Endothelial cell of umbilical vein (primary cell): ENCODE measurements around the gene SH3BGRL2. TPM values are rescaled to one million over a fixed set of nuclear protein-coding genes. Genes with fewer than 3 reads are reported as not detected.

ENCODE experiments used
- BruUV-seq: library from RNA; stranded (reverse); fragments of 400-500 nt; replicated peaks from 2 replicates; lab custom pipeline; 2021; lab: Mats Ljungman, UMichigan
- CTCF ChIA-PET: fragments of 300-600, 350-600 bp; sonication (Branson Sonifier 250); formaldehyde crosslinking; loops from one replicate; lab custom pipeline; 2021; ENCODE audit warnings: antibody characterized with exemption, inconsistent platforms; lab: Charles Lee
- POLR2A ChIA-PET: fragments of 300-600, 350-600 bp; sonication (Branson Sonifier 250); formaldehyde crosslinking; loops from one replicate; lab custom pipeline; 2021; ENCODE audit warnings: antibody characterized with exemption, inconsistent platforms; lab: Charles Lee
- DNase-seq: peaks from one replicate; pipeline ENCODE4 v3.0.0-alpha.2; 2011; ENCODE audit warnings: low read depth, low spot score
- FAIRE-seq: peaks from 2 replicates; lab custom pipeline; 2011; peaks lifted over from hg19 to GRCh38; lab: Jason Lieb, UNC
- H2AFZ ChIP-seq: 2 replicates; pipeline ENCODE4 v1.6.0; 2012; ENCODE audit warnings: low read depth, low read length, control low read depth, inconsistent platforms
- H3K27ac ChIP-seq: 2 replicates; pipeline ENCODE4 v1.5.1; 2011; ENCODE audit warnings: low read depth, mild to moderate bottlenecking, control low read depth, low read length, moderate library complexity; ENCODE audit not compliant: insufficient read depth
- H3K27me3 ChIP-seq, 2 experiments: 2 replicates each; pipeline versions ENCODE4 v1.6.0 to v1.6.1; 2011; ENCODE audit warnings: low read length in 2 of 2, mixed read lengths in 1 of 2; ENCODE audit not compliant: control insufficient read depth in 2 of 2, insufficient read depth in 2 of 2
- H3K36me3 ChIP-seq, 2 experiments: 2 replicates in 1 of 2; 3 replicates in 1 of 2; pipeline ENCODE4 v1.5.1; 2011; ENCODE audit warnings: low read length in 2 of 2, mild to moderate bottlenecking in 1 of 2, moderate library complexity in 1 of 2; ENCODE audit not compliant: control insufficient read depth in 2 of 2, insufficient read depth in 2 of 2; ENCODE audit errors: extremely low read depth in 1 of 2
- H3K4me1 ChIP-seq: 3 replicates; pipeline ENCODE4 v1.5.1; 2011; ENCODE audit warnings: mild to moderate bottlenecking, low read length; ENCODE audit not compliant: control insufficient read depth, insufficient read depth; ENCODE audit errors: extremely low read depth
- H3K4me2 ChIP-seq: 2 replicates; pipeline ENCODE4 v1.6.1; 2011; ENCODE audit warnings: low read length, control low read depth, mixed read lengths; ENCODE audit not compliant: insufficient read depth
- H3K4me3 ChIP-seq, 3 experiments: fragments of 200-600 bp in 1 of 3; sonication (generic), shearing (Covaris generic) in 1 of 3; replicated peaks in 1 of 3; 2 replicates each; pipeline ENCODE4 v1.5.1; 2011 to 2016; ENCODE audit warnings: control low read depth in 3 of 3, low read length in 3 of 3, mild to moderate bottlenecking in 2 of 3, inconsistent platforms in 1 of 3, low read depth in 1 of 3, moderate library complexity in 1 of 3; ENCODE audit not compliant: insufficient read depth in 1 of 3
- H3K79me2 ChIP-seq: 2 replicates; pipeline ENCODE4 v1.6.0; 2012; ENCODE audit warnings: low read length, inconsistent platforms; ENCODE audit not compliant: control insufficient read depth, insufficient read depth
- H3K9ac ChIP-seq: replicated peaks from 2 replicates; pipeline ENCODE3; 2011; ENCODE audit warnings: low read length, control low read depth; ENCODE audit not compliant: insufficient read depth; ENCODE audit errors: extremely low read depth
- H3K9me1 ChIP-seq: replicated peaks from 3 replicates; pipeline ENCODE4 v1.6.0; 2011; ENCODE audit warnings: mild to moderate bottlenecking, low read length; ENCODE audit not compliant: control insufficient read depth, insufficient read depth; ENCODE audit errors: extremely low read depth
- H3K9me3 ChIP-seq: replicated peaks from 2 replicates; pipeline ENCODE4 v1.5.1; 2012; ENCODE audit warnings: low read length, inconsistent platforms; ENCODE audit not compliant: control insufficient read depth, insufficient read depth
- H4K20me1 ChIP-seq: replicated peaks from 2 replicates; pipeline ENCODE3; 2011; ENCODE audit warnings: mild to moderate bottlenecking, low read length; ENCODE audit not compliant: control insufficient read depth, insufficient read depth; ENCODE audit errors: extremely low read depth
- EZH2 ChIP-seq: IDR thresholded peaks from 2 replicates; pipeline ENCODE4 v1.6.1; 2012; ENCODE audit warnings: borderline replicate concordance, low read depth, mild to moderate bottlenecking, moderate library complexity, low read length, inconsistent platforms; ENCODE audit not compliant: severe bottlenecking
- FOS ChIP-seq: IDR thresholded peaks from 2 replicates; pipeline ENCODE4 v1.6.1; 2011; ENCODE audit warnings: mild to moderate bottlenecking, low read length, moderate library complexity, borderline replicate concordance; ENCODE audit not compliant: insufficient read depth
- GATA2 ChIP-seq: IDR thresholded peaks from 2 replicates; pipeline ENCODE4 v1.7.0; 2011; ENCODE audit warnings: low read depth, mild to moderate bottlenecking, moderate library complexity, mixed read lengths, low read length; ENCODE audit not compliant: insufficient read length, insufficient read depth
- JUN ChIP-seq: IDR thresholded peaks from 2 replicates; pipeline ENCODE4 v1.6.1; 2011; ENCODE audit warnings: borderline replicate concordance, low read depth; ENCODE audit not compliant: insufficient read length, insufficient read depth
- MYC ChIP-seq: IDR thresholded peaks from one replicate; pipeline ENCODE4 v1.6.1; 2011; ENCODE audit warnings: mild to moderate bottlenecking, low read depth, low read length
- POLR2A ChIP-seq: IDR thresholded peaks from 2 replicates; pipeline ENCODE4 v1.6.1; 2012; ENCODE audit warnings: low read depth, mild to moderate bottlenecking, control low read depth, low read length
- POLR2AphosphoS5 ChIP-seq: IDR thresholded peaks from 2 replicates; pipeline ENCODE4 v1.6.1; 2012; ENCODE audit warnings: low read depth, mild to moderate bottlenecking, control low read depth, low read length, moderate library complexity; ENCODE audit not compliant: insufficient read depth
- dilution Hi-C: fragments of 300-500 bp; cut with MboI; formaldehyde crosslinking; loops from one replicate; pipeline ENCODE4 v1.15.0; 2019; ENCODE audit warnings: low sequenced_read_pairs; ENCODE audit not compliant: extremely low pct_ligation_motif_present
- intact Hi-C: fragments of 100-400 bp; cut with micrococcal nuclease; formaldehyde crosslinking; loops from one replicate; pipeline ENCODE4 v1.10.0; 2022
- polyA plus RNA-seq, 4 experiments: library from polyadenylated mRNA; depleted of rRNA in 3 of 4; stranded (reverse) in 3 of 4; unstranded in 1 of 4; fragments of >200 nt; gene quantifications; 2 replicates each; pipeline versions ENCODE4 v1.2.1 to v1.2.3, GENCODE V29; 2011 to 2012; ENCODE audit warnings: missing spikeins in 1 of 4
- total RNA-seq: library from RNA; stranded (reverse); gene quantifications from 2 replicates; pipeline ENCODE4 v1.2.3, GENCODE V29; 2021
- TF ChIP-seq, protein P1 (sequence below): IDR thresholded peaks from 2 replicates; pipeline ENCODE4 v1.6.1; 2011; ENCODE audit not compliant: insufficient read depth, insufficient read length
- TF ChIP-seq, protein P2 (sequence below), 2 donors: IDR thresholded peaks; 1 replicate in 1 of 2; 2 replicates in 1 of 2; pipeline ENCODE4 v1.5.1; 2011; ENCODE audit warnings: low read length in 2 of 2, mild to moderate bottlenecking in 2 of 2, moderate library complexity in 2 of 2, control low read depth in 1 of 2, inconsistent platforms in 1 of 2, low read depth in 1 of 2; ENCODE audit not compliant: insufficient read depth in 1 of 2; ENCODE audit errors: extremely low read depth in 1 of 2

SH3BGRL2 gene
- total and polyA plus RNA-seq, 2 donors (not counting 3 experiments of a cell fraction or from before 2014, with no cell fraction given): 3.2 to 10.7 TPM

DNA sequence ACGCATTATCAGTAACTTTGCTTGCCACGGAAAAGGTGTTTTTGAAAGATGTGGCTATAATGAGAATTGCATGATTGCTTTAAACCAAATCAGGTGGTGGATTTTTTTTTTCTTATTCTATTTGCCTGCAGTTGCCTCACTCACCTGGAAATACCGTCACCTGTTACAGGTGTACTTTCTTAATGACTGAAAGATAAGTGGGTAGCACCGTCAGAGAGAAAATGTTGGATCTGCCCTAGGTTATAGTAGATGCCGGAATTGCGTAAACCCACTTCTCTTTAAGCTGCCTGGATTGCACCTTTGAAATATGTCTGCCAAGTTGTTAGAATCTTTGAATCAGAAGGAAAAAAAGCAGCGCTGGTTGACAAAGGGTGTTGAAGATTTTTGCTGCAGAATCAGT lies 68.5 kb downstream of the SH3BGRL2 start:
- no peaks in the 10 kb centered on the region for H3K9me3 ChIP-seq
- H3K79me2 ChIP-seq: no peaks in the 10 kb centered on the region
- POLR2A ChIA-PET: no interaction called here
- no peak overlapping the region for H2AFZ ChIP-seq
- DNase-seq (no peak), FAIRE-seq (no peak)
- CTCF ChIA-PET: no interaction called here
- dilution Hi-C loops: no loop called here
- peaks cover 0 to 4% of the 10 kb centered on the region in 2 experiments for H3K36me3 ChIP-seq
- no peak overlapping the region for H3K27ac ChIP-seq
- no peak overlapping the region for H3K4me2 ChIP-seq
- peaks cover 3% of the 10 kb centered on the region for H3K9me1 ChIP-seq
- no peak overlapping the region for H3K9ac ChIP-seq
- no TSS peak for BruUV-seq
- no peak overlapping the region for H3K4me3 ChIP-seq
- intact Hi-C loops: no loop called here
- no peaks in the 10 kb centered on the region for H3K4me1 ChIP-seq
- no peak for TF ChIP-seq MYC
- no peak for TF ChIP-seq EZH2
- no peak for TF ChIP-seq POLR2A
- TF ChIP-seq, protein P1, sequence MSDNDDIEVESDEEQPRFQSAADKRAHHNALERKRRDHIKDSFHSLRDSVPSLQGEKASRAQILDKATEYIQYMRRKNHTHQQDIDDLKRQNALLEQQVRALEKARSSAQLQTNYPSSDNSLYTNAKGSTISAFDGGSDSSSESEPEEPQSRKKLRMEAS: no peak
- TF ChIP-seq, protein P2, sequence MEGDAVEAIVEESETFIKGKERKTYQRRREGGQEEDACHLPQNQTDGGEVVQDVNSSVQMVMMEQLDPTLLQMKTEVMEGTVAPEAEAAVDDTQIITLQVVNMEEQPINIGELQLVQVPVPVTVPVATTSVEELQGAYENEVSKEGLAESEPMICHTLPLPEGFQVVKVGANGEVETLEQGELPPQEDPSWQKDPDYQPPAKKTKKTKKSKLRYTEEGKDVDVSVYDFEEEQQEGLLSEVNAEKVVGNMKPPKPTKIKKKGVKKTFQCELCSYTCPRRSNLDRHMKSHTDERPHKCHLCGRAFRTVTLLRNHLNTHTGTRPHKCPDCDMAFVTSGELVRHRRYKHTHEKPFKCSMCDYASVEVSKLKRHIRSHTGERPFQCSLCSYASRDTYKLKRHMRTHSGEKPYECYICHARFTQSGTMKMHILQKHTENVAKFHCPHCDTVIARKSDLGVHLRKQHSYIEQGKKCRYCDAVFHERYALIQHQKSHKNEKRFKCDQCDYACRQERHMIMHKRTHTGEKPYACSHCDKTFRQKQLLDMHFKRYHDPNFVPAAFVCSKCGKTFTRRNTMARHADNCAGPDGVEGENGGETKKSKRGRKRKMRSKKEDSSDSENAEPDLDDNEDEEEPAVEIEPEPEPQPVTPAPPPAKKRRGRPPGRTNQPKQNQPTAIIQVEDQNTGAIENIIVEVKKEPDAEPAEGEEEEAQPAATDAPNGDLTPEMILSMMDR (IDR thresholded peaks at IDR 0.05; ENCODE audit: extremely low read depth in 1 of 2, insufficient read depth in 1 of 2, low read depth in 1 of 2, low read length in 2 of 2): no peak
- no peak for TF ChIP-seq FOS
- no peak for TF ChIP-seq GATA2
- TF ChIP-seq POLR2AphosphoS5: no peak
- no peak for TF ChIP-seq JUN
- H4K20me1 ChIP-seq: no peaks in the 10 kb centered on the region
- no peaks in the 10 kb centered on the region for H3K27me3 ChIP-seq
